ENCODE results near the gene UBE3D. TPM values are rescaled to one million over a fixed set of nuclear protein-coding genes. Genes with fewer than 3 reads are reported as not detected.
A peak's percentile ranks its signal among the peaks of the same experiment; 100 is the strongest.
"Not testable (repeated sequence)": the region's sequence is repeated elsewhere in the genome, so short reads cannot be mapped to it uniquely, and the experiment has no call there.

The UBE3D gene
- total RNA-seq, 1 experiment from 2014 or later = 5.5 TPM

DNA sequence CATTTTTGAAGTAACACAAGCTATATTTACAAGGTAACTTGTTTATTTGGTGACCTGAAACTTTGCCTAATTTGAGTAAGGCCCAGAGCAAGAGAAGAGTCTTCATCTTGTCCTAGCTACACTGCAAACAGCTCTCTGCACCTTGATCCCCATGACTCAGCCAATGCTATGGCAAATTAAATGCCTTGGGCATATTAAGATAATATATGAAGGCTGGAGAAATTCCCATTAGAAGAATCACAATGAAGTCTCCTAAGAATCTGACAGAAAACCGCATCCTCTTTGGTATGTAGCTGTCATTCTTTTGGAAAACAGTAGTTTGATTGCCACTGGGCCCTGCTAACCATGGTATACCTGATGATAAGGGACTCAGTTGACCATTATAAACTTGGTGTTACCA, 204.5 kb downstream of the UBE3D start:
- DNase-seq = peak; percentile 12 to 43
- TF ChIP-seq, protein P1, sequence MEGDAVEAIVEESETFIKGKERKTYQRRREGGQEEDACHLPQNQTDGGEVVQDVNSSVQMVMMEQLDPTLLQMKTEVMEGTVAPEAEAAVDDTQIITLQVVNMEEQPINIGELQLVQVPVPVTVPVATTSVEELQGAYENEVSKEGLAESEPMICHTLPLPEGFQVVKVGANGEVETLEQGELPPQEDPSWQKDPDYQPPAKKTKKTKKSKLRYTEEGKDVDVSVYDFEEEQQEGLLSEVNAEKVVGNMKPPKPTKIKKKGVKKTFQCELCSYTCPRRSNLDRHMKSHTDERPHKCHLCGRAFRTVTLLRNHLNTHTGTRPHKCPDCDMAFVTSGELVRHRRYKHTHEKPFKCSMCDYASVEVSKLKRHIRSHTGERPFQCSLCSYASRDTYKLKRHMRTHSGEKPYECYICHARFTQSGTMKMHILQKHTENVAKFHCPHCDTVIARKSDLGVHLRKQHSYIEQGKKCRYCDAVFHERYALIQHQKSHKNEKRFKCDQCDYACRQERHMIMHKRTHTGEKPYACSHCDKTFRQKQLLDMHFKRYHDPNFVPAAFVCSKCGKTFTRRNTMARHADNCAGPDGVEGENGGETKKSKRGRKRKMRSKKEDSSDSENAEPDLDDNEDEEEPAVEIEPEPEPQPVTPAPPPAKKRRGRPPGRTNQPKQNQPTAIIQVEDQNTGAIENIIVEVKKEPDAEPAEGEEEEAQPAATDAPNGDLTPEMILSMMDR (conservative IDR thresholded peaks at IDR 0.05) = no peak
- TF ChIP-seq EZH2 (IDR thresholded peaks at IDR 0.05; ENCODE audit: low read depth) = no peak
- H3K27me3 ChIP-seq (ENCODE audit: insufficient read depth, low read depth) = no peaks in the 10 kb centered on the region
- H3K4me3 ChIP-seq = no peak overlapping the region
- no peaks in the 10 kb centered on the region for H3F3A ChIP-seq (ENCODE audit: insufficient read depth, low read depth)
- no peaks in the 10 kb centered on the region for H3K9me3 ChIP-seq (ENCODE audit: insufficient read depth, low read depth)
- intact Hi-C loops (cut with micrococcal nuclease; ENCODE audit: unreplicated experiment) = no loop called here
- no peaks in the 10 kb centered on the region for H3K4me1 ChIP-seq (replicated peaks; ENCODE audit: insufficient read depth)
- ChIA-PET CTCF (no interaction called here), POLR2A (ENCODE audit: unreplicated experiment) (interaction anchor here (0.6 to 0.7 kb wide), 2 partner anchors 177 to 182 kb away, joined by 4 to 5 read pairs; no protein-coding TSS in a partner anchor)
- no peaks in the 10 kb centered on the region for H3K79me2 ChIP-seq (ENCODE audit: low read depth)
- H3K4me2 ChIP-seq = no peak overlapping the region
- no TSS peak for BruUV-seq (replicated peaks)
- H3K27ac ChIP-seq = no peak overlapping the region
- no peaks in the 10 kb centered on the region for H4K20me1 ChIP-seq (ENCODE audit: insufficient read depth)
- no peaks in the 10 kb centered on the region for H3K9me2 ChIP-seq (ENCODE audit: insufficient read depth)
- no peaks in the 10 kb centered on the region for H3K36me3 ChIP-seq (ENCODE audit: low read depth)
- H2AFZ ChIP-seq = no peak overlapping the region

DNA sequence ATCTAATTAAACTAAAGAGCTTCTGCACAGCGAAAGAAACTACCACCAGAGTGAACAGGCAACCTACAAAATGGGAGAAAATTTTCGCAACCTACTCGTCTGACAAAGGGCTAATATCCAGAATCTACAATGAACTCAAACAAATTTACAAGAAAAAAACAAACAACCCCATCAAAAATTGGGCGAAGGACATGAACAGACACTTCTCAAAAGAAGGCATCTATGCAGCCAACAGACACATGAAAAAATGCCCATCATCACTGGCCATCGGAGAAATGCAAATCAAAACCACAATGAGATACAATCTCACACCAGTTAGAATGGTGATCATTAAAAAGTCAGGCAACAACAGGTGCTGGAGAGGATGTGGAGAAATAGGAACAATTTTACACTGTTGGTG, 209.6 kb downstream of the UBE3D start:
- H2AFZ ChIP-seq; H3K4me2 ChIP-seq; H3K27me3 ChIP-seq (ENCODE audit: insufficient read depth, low read depth); H3K9me3 ChIP-seq (ENCODE audit: insufficient read depth, low read depth); H3K4me3 ChIP-seq; CTCF ChIA-PET; H4K20me1 ChIP-seq (ENCODE audit: insufficient read depth); BruUV-seq (replicated peaks); H3K27ac ChIP-seq; H3F3A ChIP-seq (ENCODE audit: insufficient read depth, low read depth); intact Hi-C loops (cut with micrococcal nuclease; ENCODE audit: unreplicated experiment); H3K4me1 ChIP-seq (replicated peaks; ENCODE audit: insufficient read depth); H3K9me2 ChIP-seq (ENCODE audit: insufficient read depth); DNase-seq; H3K79me2 ChIP-seq (ENCODE audit: low read depth); POLR2A ChIA-PET (ENCODE audit: unreplicated experiment); H3K36me3 ChIP-seq (ENCODE audit: low read depth): not testable (repeated sequence)

DNA sequence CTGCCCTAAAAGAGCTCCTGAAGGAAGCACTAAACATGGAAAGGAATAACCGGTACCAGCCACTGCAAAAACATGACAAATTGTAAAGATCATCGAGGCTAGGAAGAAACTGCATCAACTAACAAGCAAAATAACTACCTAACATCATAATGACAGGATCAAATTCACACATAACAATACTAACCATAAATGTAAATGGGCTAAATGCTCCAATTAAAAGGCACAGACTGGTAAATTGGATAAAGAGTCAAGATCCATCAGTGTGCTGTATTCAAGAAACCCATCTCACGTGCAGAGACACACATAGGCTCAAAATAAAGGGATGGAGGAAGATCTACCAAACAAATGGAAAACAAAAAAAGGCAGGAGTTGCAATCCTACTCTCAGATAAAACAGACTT, 212.7 kb downstream of the UBE3D start:
- POLR2A ChIA-PET (ENCODE audit: unreplicated experiment); CTCF ChIA-PET; H3K9me2 ChIP-seq (ENCODE audit: insufficient read depth); H3K27ac ChIP-seq; H2AFZ ChIP-seq; H3K4me3 ChIP-seq; H3K4me1 ChIP-seq (replicated peaks; ENCODE audit: insufficient read depth); H3K4me2 ChIP-seq; H3K9me3 ChIP-seq (ENCODE audit: insufficient read depth, low read depth); BruUV-seq (replicated peaks); intact Hi-C loops (cut with micrococcal nuclease; ENCODE audit: unreplicated experiment); H3F3A ChIP-seq (ENCODE audit: insufficient read depth, low read depth); H3K27me3 ChIP-seq (ENCODE audit: insufficient read depth, low read depth); H3K79me2 ChIP-seq (ENCODE audit: low read depth); H4K20me1 ChIP-seq (ENCODE audit: insufficient read depth); H3K36me3 ChIP-seq (ENCODE audit: low read depth); DNase-seq: not testable (repeated sequence)

DNA sequence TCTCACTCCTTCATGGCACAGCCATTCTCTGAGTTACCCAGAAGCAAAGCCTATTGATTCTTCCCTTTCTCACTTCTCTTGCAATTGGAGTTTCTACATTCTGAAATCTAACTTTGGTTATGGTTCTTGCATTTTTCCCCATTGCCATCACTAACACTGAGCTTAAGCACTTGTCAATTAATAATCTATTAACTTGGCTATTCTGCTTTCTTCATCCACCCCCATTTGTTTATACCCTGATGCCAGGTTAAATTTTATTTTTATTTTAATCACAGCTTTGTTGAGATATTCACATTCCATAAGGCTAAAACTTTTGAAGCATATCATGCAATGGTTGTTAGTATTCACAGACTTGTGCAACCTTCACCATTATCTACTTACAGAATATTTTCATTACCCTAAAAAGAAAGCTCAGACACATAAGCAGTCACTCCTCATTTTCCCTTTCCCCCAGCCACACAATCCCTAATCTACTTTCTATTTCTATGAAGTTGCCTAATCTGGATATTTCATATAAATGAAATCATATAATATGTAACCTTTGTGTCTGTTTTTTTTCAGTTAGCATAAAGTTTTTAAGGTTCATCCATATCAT, 222.3 kb downstream of the UBE3D start:
- CTCF ChIA-PET = no interaction called here
- BruUV-seq (replicated peaks) = no TSS peak
- H3K27me3 ChIP-seq (ENCODE audit: insufficient read depth, low read depth) = no peaks in the 10 kb centered on the region
- no peaks in the 10 kb centered on the region for H3F3A ChIP-seq (ENCODE audit: insufficient read depth, low read depth)
- H2AFZ ChIP-seq = no peak overlapping the region
- H3K4me2 ChIP-seq = no peak overlapping the region
- H3K4me1 ChIP-seq (replicated peaks; ENCODE audit: insufficient read depth) = no peaks in the 10 kb centered on the region
- H3K36me3 ChIP-seq (ENCODE audit: low read depth) = no peaks in the 10 kb centered on the region
- POLR2A ChIA-PET (ENCODE audit: unreplicated experiment) = no interaction called here
- no peak overlapping the region for H3K27ac ChIP-seq
- TF ChIP-seq, protein P1 (conservative IDR thresholded peaks at IDR 0.05) = no peak
- no peak for TF ChIP-seq EZH2 (IDR thresholded peaks at IDR 0.05; ENCODE audit: low read depth)
- no peaks in the 10 kb centered on the region for H3K9me3 ChIP-seq (ENCODE audit: insufficient read depth, low read depth)
- no peaks in the 10 kb centered on the region for H4K20me1 ChIP-seq (ENCODE audit: insufficient read depth)
- no peak for DNase-seq
- H3K9me2 ChIP-seq (ENCODE audit: insufficient read depth) = no peaks in the 10 kb centered on the region
- H3K4me3 ChIP-seq = no peak overlapping the region
- intact Hi-C loops (cut with micrococcal nuclease; ENCODE audit: unreplicated experiment) = loop anchor here (5.0 kb wide), 1 partner anchor 109 kb away; no protein-coding TSS in a partner anchor
- H3K79me2 ChIP-seq (ENCODE audit: low read depth) = no peaks in the 10 kb centered on the region
